ENCODE data around the gene OGFR. TPM values are rescaled to one million over a fixed set of nuclear protein-coding genes. Genes with fewer than 3 reads are reported as not detected.

The OGFR gene
- total RNA-seq, 1 donor from 2014 or later = 96.5 TPM

GRCh38 chr20:62855120-62855519, 50.5 kb downstream of the OGFR start:
- peaks cover 22% of the 10 kb centered on the region for H3K79me2 ChIP-seq (ENCODE audit: insufficient read depth, low read length)
- DNase-seq (ENCODE audit: low read depth) = no peak
- FAIRE-seq = no peak
- no peaks in the 10 kb centered on the region for H3K27me3 ChIP-seq (ENCODE audit: insufficient read depth, low read length)
- no peak overlapping the region for H3K4me2 ChIP-seq (ENCODE audit: low read length)
- H3K36me3 ChIP-seq (ENCODE audit: insufficient read depth, low read length) = peaks cover 15% of the 10 kb centered on the region
- Mint-ChIP-seq H3K9me3 (ENCODE audit: unreplicated experiment) (no peaks in the 10 kb centered on the region), H3K27ac (ENCODE audit: unreplicated experiment) (no peak overlapping the region), H3K36me3 (ENCODE audit: low read depth, unreplicated experiment) (peaks cover 17% of the 10 kb centered on the region), H3K4me3 (ENCODE audit: unreplicated experiment) (no peak overlapping the region), H3K4me1 (ENCODE audit: low read depth, unreplicated experiment) (peaks cover 14% of the 10 kb centered on the region), H3K27me3 (ENCODE audit: low read depth, unreplicated experiment) (no peaks in the 10 kb centered on the region)
- H3K9me3 ChIP-seq (ENCODE audit: insufficient read depth, low read depth, low read length) = no peaks in the 10 kb centered on the region
- peaks cover 53% of the 10 kb centered on the region for H4K20me1 ChIP-seq (ENCODE audit: insufficient read depth, low read length)
- H3K27ac ChIP-seq (ENCODE audit: low read depth, low read length) = no peak overlapping the region
- TF ChIP-seq CTCF (IDR thresholded peaks at IDR 0.05; ENCODE audit: insufficient read depth, low read depth, low read length) (no peak), EZH2 (IDR thresholded peaks at IDR 0.05; ENCODE audit: insufficient read depth, low read length) (no peak)
- peaks cover 2% of the 10 kb centered on the region for H3K4me1 ChIP-seq (ENCODE audit: insufficient read depth, low read length)
- no peak overlapping the region for H3K4me3 ChIP-seq (ENCODE audit: insufficient read depth, low read depth, low read length)
- no peak overlapping the region for H3K9ac ChIP-seq (ENCODE audit: low read length)
- H2AFZ ChIP-seq (ENCODE audit: low read depth, low read length) = no peak overlapping the region

GRCh38 chr20:62856931-62857619, 52.4 kb downstream of the OGFR start:
- no peaks in the 10 kb centered on the region for H3K27me3 ChIP-seq (ENCODE audit: insufficient read depth, low read length)
- H3K9me3 ChIP-seq (ENCODE audit: insufficient read depth, low read depth, low read length) = no peaks in the 10 kb centered on the region
- peaks cover 15% of the 10 kb centered on the region for H3K36me3 ChIP-seq (ENCODE audit: insufficient read depth, low read length)
- Mint-ChIP-seq H3K27me3 (ENCODE audit: low read depth, unreplicated experiment) (no peaks in the 10 kb centered on the region), H3K9me3 (ENCODE audit: unreplicated experiment) (no peaks in the 10 kb centered on the region), H3K4me3 (ENCODE audit: unreplicated experiment) (no peak overlapping the region), H3K36me3 (ENCODE audit: low read depth, unreplicated experiment) (peaks cover 15% of the 10 kb centered on the region), H3K27ac (ENCODE audit: unreplicated experiment) (no peak overlapping the region), H3K4me1 (ENCODE audit: low read depth, unreplicated experiment) (peaks cover 16% of the 10 kb centered on the region)
- H3K9ac ChIP-seq (ENCODE audit: low read length) = no peak overlapping the region
- H3K4me3 ChIP-seq (ENCODE audit: insufficient read depth, low read depth, low read length) = no peak overlapping the region
- no peak overlapping the region for H3K4me2 ChIP-seq (ENCODE audit: low read length)
- H3K79me2 ChIP-seq (ENCODE audit: insufficient read depth, low read length) = peaks cover 24% of the 10 kb centered on the region
- DNase-seq (ENCODE audit: low read depth) = no peak
- H3K27ac ChIP-seq (ENCODE audit: low read depth, low read length) = no peak overlapping the region
- TF ChIP-seq CTCF (IDR thresholded peaks at IDR 0.05; ENCODE audit: insufficient read depth, low read depth, low read length) = no peak
- TF ChIP-seq EZH2 (IDR thresholded peaks at IDR 0.05; ENCODE audit: insufficient read depth, low read length) = no peak
- no peak overlapping the region for H2AFZ ChIP-seq (ENCODE audit: low read depth, low read length)
- H4K20me1 ChIP-seq (ENCODE audit: insufficient read depth, low read length) = peaks cover 53% of the 10 kb centered on the region
- no peak for FAIRE-seq
- H3K4me1 ChIP-seq (ENCODE audit: insufficient read depth, low read length) = peaks cover 9% of the 10 kb centered on the region

All from astrocyte (in vitro differentiated cells and primary cell).